CD14-positive monocyte (primary cell): Measurements from ENCODE around the gene BCAS1. TPM values are rescaled to one million over a fixed set of nuclear protein-coding genes. Genes with fewer than 3 reads are reported as not detected.

ENCODE experiments used
- DNase-seq, 3 donors: peaks; one replicate each; pipeline ENCODE4 v3.0.0-alpha.2; 2011 to 2022
- H2AFZ ChIP-seq: 2 replicates; pipeline ENCODE4 v1.6.0; 2012; ENCODE audit warnings: mild to moderate bottlenecking, low read depth, low read length, inconsistent platforms; ENCODE audit not compliant: insufficient read depth, poor library complexity, severe bottlenecking
- H3K27ac ChIP-seq, 2 donors: 1 replicate in 1 of 2; 2 replicates in 1 of 2; pipeline ENCODE4 v1.5.1; 2012 to 2013; ENCODE audit warnings: low read length in 2 of 2, control low read depth in 1 of 2, inconsistent platforms in 1 of 2, low read depth in 1 of 2, mild to moderate bottlenecking in 1 of 2
- H3K27me3 ChIP-seq, 2 donors: one replicate each; pipeline versions ENCODE4 v1.6.0 to v1.6.1; 2011 to 2013; ENCODE audit warnings: low read length in 2 of 2; ENCODE audit not compliant: control insufficient read depth in 2 of 2, insufficient read depth in 2 of 2
- H3K36me3 ChIP-seq, 2 donors: replicated peaks in 1 of 2; 1 replicate in 1 of 2; 2 replicates in 1 of 2; pipeline versions ENCODE4 v1.5.1 to v1.6.1; 2012 to 2013; ENCODE audit warnings: low read length in 2 of 2, control low read depth in 1 of 2, inconsistent platforms in 1 of 2, mild to moderate bottlenecking in 1 of 2; ENCODE audit not compliant: insufficient read depth in 2 of 2, control insufficient read depth in 1 of 2
- H3K4me1 ChIP-seq, 2 donors: 1 replicate in 1 of 2; 2 replicates in 1 of 2; pipeline versions ENCODE4 v1.5.1 to v1.6.1; 2012 to 2013; ENCODE audit warnings: low read length in 2 of 2, control low read depth in 1 of 2, inconsistent platforms in 1 of 2, mild to moderate bottlenecking in 1 of 2, moderate library complexity in 1 of 2; ENCODE audit not compliant: insufficient read depth in 2 of 2, control insufficient read depth in 1 of 2
- H3K4me2 ChIP-seq: replicated peaks from 2 replicates; pipeline ENCODE3; 2012; ENCODE audit warnings: low read length, moderate library complexity, mild to moderate bottlenecking; ENCODE audit not compliant: poor library complexity, severe bottlenecking; ENCODE audit errors: extremely low read depth
- H3K4me3 ChIP-seq, 3 experiments: fragments of 200-600 bp in 1 of 3; sonication (generic) in 1 of 3; replicated peaks in 1 of 3; 1 replicate in 2 of 3; 2 replicates in 1 of 3; pipeline ENCODE4 v1.5.1; 2011 to 2013; ENCODE audit warnings: low read length in 3 of 3, mild to moderate bottlenecking in 3 of 3, control low read depth in 2 of 3, low read depth in 2 of 3, inconsistent platforms in 1 of 3, moderate library complexity in 1 of 3
- H3K79me2 ChIP-seq: 2 replicates; pipeline ENCODE4 v1.6.0; 2012; ENCODE audit warnings: mild to moderate bottlenecking, control low read depth, inconsistent platforms, low read length, moderate library complexity; ENCODE audit not compliant: insufficient read depth
- H3K9ac ChIP-seq: 2 replicates; pipeline ENCODE4 v1.6.0; 2017; ENCODE audit warnings: low read length, mild to moderate bottlenecking; ENCODE audit not compliant: insufficient read depth, poor library complexity, severe bottlenecking
- H3K9me3 ChIP-seq, 2 donors: replicated peaks in 1 of 2; 1 replicate in 1 of 2; 2 replicates in 1 of 2; pipeline versions ENCODE4 v1.5.1 to v1.6.1; 2012 to 2013; ENCODE audit warnings: low read length in 2 of 2, control low read depth in 1 of 2; ENCODE audit not compliant: control insufficient read depth in 1 of 2, insufficient read depth in 1 of 2
- H4K20me1 ChIP-seq: 2 replicates; pipeline ENCODE4 v1.6.0; 2012; ENCODE audit warnings: mild to moderate bottlenecking, low read length, control low read depth, moderate library complexity; ENCODE audit not compliant: insufficient read depth
- H3K27ac Mint-ChIP-seq, 7 donors: one replicate each; pipeline ENCODE4 v1.8.0; 2020; ENCODE audit warnings: mild to moderate bottlenecking in 7 of 7, mixed read lengths in 7 of 7, moderate library complexity in 6 of 7, inconsistent platforms in 2 of 7
- H3K27me3 Mint-ChIP-seq, 3 donors: one replicate each; pipeline ENCODE4 v1.8.0; 2021 to 2022; ENCODE audit warnings: low read depth in 3 of 3, mild to moderate bottlenecking in 3 of 3, mixed read lengths in 3 of 3, moderate library complexity in 3 of 3, inconsistent platforms in 1 of 3
- H3K36me3 Mint-ChIP-seq, 2 donors: one replicate each; pipeline ENCODE4 v1.8.0; 2020; ENCODE audit warnings: mixed read lengths in 2 of 2, inconsistent platforms in 1 of 2, mild to moderate bottlenecking in 1 of 2
- H3K4me1 Mint-ChIP-seq: one replicate; pipeline ENCODE4 v1.8.0; 2020; ENCODE audit warnings: mild to moderate bottlenecking, mixed read lengths
- H3K4me3 Mint-ChIP-seq, 2 donors: one replicate each; pipeline ENCODE4 v1.8.0; 2020; ENCODE audit warnings: mild to moderate bottlenecking in 2 of 2, mixed read lengths in 2 of 2, moderate library complexity in 1 of 2
- H3K9me3 Mint-ChIP-seq, 7 donors: one replicate each; pipeline ENCODE4 v1.8.0; 2020 to 2022; ENCODE audit warnings: mixed read lengths in 7 of 7, mild to moderate bottlenecking in 6 of 7, moderate library complexity in 6 of 7, inconsistent platforms in 2 of 7
- WGBS: methylation state at CpG from one replicate; pipeline ENCODE4 v1.1.5; 2013; ENCODE audit warnings: missing lambda C conversion rate; ENCODE audit not compliant: insufficient coverage; 5-methylcytosine and 5-hydroxymethylcytosine counted together
- intact Hi-C, 2 donors: fragments of 100-400 bp; cut with micrococcal nuclease; formaldehyde crosslinking; loops; one replicate each; pipeline versions ENCODE4 v1.15.0 to v1.15.1; 2023
- polyA plus RNA-seq, 3 donors: library from polyadenylated mRNA; depleted of rRNA in 1 of 3; unstranded in 2 of 3; stranded (reverse) in 1 of 3; fragments of 300-500 nt in 2 of 3; fragments of >200 nt in 1 of 3; fragmentation: Illumina TruSeq in 2 of 3; gene quantifications; 1 replicate in 2 of 3; 2 replicates in 1 of 3; pipeline ENCODE4 v1.2.3, GENCODE V29; 2012 to 2021
- TF ChIP-seq, protein P1 (sequence below): fragments of 200-600 bp; IDR thresholded peaks from one replicate; pipeline ENCODE4 v1.8.0; 2022; ENCODE audit warnings: antibody characterized with exemption, mild to moderate bottlenecking

Gene BCAS1
- polyA plus RNA-seq, 3 donors = 0.01 to 0.02 TPM; not detected in 1

DNA sequence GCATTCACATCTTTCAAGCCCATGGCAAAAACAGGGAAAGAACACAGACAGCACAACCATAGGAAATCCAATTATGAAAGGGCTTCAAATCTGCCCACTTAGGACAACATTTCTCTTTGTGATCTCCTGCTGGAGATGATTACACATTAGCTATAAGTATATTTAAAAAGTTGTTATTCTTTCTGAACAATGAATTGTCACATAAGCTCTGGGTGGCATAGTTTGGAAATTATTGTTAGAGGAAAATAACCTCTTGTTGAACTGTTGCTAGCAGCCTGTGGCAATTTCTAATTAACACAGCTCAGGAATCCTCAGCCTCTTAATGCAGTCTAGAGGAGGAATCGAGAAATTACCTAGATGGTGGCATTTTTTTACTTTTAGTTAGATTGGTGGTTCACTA, 54.9 kb downstream of the BCAS1 start:
- Histone ChIP-seq H3K79me2 (no peaks in the 10 kb centered on the region), H2AFZ (no peak overlapping the region), H3K4me2 (no peak overlapping the region), H3K4me1 (peaks cover 22 to 26% of the 10 kb centered on the region in 2 donors), H3K9me3 (no peaks in the 10 kb centered on the region), H3K4me3 (no peak overlapping the region), H3K27me3 (no peaks in the 10 kb centered on the region), H3K27ac (no peak overlapping the region), H3K36me3 (no peaks in the 10 kb centered on the region), H3K9ac (no peak overlapping the region), H4K20me1 (no peaks in the 10 kb centered on the region)
- TF ChIP-seq, protein P1, sequence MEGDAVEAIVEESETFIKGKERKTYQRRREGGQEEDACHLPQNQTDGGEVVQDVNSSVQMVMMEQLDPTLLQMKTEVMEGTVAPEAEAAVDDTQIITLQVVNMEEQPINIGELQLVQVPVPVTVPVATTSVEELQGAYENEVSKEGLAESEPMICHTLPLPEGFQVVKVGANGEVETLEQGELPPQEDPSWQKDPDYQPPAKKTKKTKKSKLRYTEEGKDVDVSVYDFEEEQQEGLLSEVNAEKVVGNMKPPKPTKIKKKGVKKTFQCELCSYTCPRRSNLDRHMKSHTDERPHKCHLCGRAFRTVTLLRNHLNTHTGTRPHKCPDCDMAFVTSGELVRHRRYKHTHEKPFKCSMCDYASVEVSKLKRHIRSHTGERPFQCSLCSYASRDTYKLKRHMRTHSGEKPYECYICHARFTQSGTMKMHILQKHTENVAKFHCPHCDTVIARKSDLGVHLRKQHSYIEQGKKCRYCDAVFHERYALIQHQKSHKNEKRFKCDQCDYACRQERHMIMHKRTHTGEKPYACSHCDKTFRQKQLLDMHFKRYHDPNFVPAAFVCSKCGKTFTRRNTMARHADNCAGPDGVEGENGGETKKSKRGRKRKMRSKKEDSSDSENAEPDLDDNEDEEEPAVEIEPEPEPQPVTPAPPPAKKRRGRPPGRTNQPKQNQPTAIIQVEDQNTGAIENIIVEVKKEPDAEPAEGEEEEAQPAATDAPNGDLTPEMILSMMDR = no peak
- peaks cover 0 to 4% (median 0%) of the 10 kb centered on the region in 7 donors for H3K9me3 Mint-ChIP-seq
- H3K4me1 Mint-ChIP-seq = peaks cover 37% of the 10 kb centered on the region
- no peak for DNase-seq
- H3K36me3 Mint-ChIP-seq = no peaks in the 10 kb centered on the region
- peaks cover 0 to 4% (median 0%) of the 10 kb centered on the region in 3 donors for H3K27me3 Mint-ChIP-seq
- intact Hi-C loops = no loop called here
- no CpG with 5 or more reads among the region's 1 CpG for WGBS
- no peak overlapping the region for H3K27ac Mint-ChIP-seq
- no peak overlapping the region for H3K4me3 Mint-ChIP-seq

DNA sequence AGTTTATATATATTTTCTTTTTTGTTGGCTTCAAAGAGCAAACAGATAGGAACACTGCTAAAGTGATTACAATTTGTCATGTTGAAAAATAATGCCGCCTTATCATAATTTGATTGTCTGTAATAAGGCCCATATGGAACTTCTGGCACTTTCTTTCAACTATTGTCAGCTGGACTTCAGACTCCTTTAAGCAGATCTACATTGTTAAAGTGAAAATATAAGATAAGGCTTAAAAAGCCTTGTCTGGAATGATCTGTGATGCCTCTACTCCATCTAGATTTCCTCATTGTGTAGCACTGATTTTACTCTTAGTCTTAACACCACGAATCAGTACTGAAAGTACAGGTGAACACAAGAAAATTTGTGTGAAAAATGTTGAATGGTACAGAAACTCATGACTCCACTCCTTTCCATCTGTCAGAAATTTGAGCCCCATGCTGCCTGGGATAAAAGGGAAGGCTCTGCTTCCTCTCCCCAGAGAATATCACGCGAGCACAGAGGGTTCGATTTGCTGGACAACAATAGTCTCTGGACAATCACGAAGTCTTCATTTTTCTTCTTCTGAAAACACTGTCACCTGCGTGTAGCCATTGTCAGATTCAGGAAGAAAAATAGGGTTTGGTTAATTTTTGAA, 56.0 kb downstream of the BCAS1 start:
- Histone ChIP-seq H3K36me3 (no peaks in the 10 kb centered on the region), H3K79me2 (no peaks in the 10 kb centered on the region), H2AFZ (no peak overlapping the region), H3K27me3 (no peaks in the 10 kb centered on the region), H3K4me3 (no peak overlapping the region), H3K4me1 (peaks cover 22 to 26% of the 10 kb centered on the region in 2 donors), H4K20me1 (no peaks in the 10 kb centered on the region), H3K4me2 (no peak overlapping the region), H3K9me3 (no peaks in the 10 kb centered on the region), H3K9ac (no peak overlapping the region), H3K27ac (no peak overlapping the region)
- intact Hi-C loops = no loop called here
- Mint-ChIP-seq H3K4me3 (no peak overlapping the region), H3K9me3 (peaks cover 0 to 4% (median 0%) of the 10 kb centered on the region in 7 donors), H3K4me1 (peaks cover 27% of the 10 kb centered on the region), H3K27ac (no peak overlapping the region), H3K27me3 (peaks cover 0 to 4% (median 2%) of the 10 kb centered on the region in 3 donors), H3K36me3 (no peaks in the 10 kb centered on the region)
- DNase-seq = no peak
- TF ChIP-seq, protein P1 = no peak
- WGBS = no CpG with 5 or more reads among the region's 7 CpGs
